WI38 (cell line): ENCODE data around the gene CNDP1.
"Not testable (repeated sequence)": the region's sequence is repeated elsewhere in the genome, so short reads cannot be mapped to it uniquely, and the experiment has no call there.

Source experiments
- H3K4me3 ChIP-seq: 2 replicates; pipeline ENCODE4 v1.5.1; 2011; ENCODE audit warnings: low read depth, mild to moderate bottlenecking, control low read depth, low read length
- TF ChIP-seq, protein P1 (sequence below): IDR thresholded peaks from 2 replicates; pipeline ENCODE4 v1.5.1; 2012; ENCODE audit warnings: low read depth, mild to moderate bottlenecking, control low read depth, low read length

The CNDP1 gene

DNA sequence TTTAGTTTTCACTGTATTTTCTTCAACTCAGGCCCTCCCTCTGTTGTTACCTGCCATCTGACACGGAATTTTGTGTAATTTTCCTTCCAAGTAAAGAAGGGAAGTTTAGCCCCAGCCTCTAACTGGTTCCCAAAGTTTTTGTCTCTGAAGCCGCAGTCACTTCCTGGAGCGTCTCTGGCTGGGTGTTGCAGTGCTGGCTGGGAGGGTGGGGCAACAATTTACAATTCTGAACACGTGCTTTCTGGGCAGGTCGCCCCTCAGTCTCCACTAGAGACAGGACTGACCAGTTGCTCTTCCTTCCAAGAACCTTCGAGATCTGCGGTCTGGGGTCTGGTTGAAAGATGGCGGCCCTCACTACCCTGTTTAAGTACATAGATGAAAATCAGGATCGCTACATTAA, 34.7 kb upstream of the CNDP1 start:
- TF ChIP-seq, protein P1, sequence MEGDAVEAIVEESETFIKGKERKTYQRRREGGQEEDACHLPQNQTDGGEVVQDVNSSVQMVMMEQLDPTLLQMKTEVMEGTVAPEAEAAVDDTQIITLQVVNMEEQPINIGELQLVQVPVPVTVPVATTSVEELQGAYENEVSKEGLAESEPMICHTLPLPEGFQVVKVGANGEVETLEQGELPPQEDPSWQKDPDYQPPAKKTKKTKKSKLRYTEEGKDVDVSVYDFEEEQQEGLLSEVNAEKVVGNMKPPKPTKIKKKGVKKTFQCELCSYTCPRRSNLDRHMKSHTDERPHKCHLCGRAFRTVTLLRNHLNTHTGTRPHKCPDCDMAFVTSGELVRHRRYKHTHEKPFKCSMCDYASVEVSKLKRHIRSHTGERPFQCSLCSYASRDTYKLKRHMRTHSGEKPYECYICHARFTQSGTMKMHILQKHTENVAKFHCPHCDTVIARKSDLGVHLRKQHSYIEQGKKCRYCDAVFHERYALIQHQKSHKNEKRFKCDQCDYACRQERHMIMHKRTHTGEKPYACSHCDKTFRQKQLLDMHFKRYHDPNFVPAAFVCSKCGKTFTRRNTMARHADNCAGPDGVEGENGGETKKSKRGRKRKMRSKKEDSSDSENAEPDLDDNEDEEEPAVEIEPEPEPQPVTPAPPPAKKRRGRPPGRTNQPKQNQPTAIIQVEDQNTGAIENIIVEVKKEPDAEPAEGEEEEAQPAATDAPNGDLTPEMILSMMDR = no peak
- H3K4me3 ChIP-seq = no peak overlapping the region

DNA sequence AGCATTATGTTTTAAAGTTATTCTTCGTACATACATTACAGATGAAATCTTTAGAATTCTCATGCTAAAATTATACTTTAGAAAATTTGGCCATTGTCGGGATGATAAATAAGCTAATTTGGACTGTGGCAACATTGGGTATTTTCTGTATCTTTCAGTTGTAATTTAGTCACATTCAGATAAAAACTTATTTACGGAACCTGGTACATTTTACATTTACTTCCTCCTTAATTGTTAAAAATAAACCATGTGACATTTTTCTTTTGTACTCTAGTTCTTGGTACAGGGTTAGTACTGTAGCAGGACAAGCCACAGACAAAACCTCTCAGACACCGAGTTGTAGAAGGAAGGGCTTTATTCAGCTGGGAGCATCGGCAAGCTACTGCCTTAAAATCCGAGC, 33.9 kb upstream of the CNDP1 start:
- TF ChIP-seq, protein P1 = no peak
- no peak overlapping the region for H3K4me3 ChIP-seq

DNA sequence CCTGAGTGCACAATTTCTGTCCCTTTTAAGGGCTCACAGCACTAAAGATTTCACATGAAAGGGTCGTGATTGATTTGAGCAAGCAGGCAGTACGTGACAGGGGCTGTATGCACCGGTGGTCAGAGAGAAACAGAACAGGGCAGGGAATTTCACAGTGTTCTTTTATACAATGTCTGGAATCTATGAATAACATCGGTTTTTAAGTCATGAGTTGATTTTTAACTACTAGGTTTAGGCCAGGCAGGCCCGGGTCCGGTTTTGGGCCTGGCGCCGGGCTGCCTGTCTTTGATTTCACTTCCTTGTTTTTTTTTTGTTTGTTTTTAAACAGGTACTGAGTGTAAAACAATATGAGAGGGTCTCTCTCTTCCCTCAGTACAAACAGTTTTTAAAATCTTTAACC, 33.5 kb upstream of the CNDP1 start:
- H3K4me3 ChIP-seq = not testable (repeated sequence)

DNA sequence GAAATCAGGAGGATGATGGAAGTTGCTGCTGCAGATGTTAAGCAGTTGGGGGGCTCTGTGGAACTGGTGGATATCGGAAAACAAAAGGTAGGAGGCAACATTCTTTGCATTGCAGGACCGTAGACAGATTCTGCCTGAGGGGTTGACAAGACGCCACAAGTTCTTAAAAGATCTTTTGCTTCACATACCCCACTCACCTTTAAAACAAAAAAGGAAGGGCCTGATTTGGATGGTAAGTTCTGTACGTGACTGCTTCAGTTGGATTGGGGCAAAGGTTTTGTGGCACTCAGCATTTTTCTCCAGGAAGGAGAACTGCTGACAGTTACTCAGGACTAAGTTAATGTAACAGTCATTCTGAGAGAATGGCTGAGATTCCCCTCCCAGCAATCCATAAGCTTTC, 32.9 kb upstream of the CNDP1 start:
- no peak overlapping the region for H3K4me3 ChIP-seq
- TF ChIP-seq, protein P1 = no peak

DNA sequence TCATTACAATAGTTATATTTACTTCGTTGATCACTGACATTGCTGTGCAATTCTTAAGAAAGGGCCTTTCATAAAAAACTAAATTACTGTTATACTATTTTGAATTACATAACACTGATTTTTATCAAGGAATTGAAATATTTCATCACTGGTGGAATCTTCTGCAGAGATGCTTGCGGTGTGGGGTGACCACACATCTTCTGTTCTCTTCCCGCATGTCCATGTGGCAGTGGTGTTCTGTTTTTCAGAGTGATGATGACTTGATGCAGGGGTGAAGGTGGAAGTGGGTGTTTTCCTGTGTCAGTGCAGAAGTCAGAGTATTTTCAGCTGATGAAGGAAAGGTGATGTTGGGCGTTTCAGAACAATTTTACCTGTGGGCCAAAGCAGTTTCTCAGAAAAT, 31.2 kb upstream of the CNDP1 start:
- no peak overlapping the region for H3K4me3 ChIP-seq
- TF ChIP-seq, protein P1 = no peak

DNA sequence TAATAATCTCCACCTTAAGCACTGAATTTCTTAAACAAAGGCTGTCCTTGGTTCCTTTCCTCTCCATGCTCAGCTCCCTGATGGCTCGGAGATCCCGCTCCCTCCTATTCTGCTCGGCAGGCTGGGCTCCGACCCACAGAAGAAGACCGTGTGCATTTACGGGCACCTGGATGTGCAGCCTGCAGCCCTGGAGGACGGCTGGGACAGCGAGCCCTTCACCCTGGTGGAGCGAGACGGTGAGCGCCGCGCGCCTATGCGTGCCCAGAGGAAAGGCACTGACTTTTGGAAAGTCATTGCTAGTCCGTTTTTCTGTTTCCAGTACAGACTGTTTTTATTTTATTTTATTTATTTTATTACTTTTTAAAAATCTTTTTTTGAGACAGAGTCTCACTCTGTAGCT, 28.5 kb upstream of the CNDP1 start:
- TF ChIP-seq, protein P1 = no peak
- H3K4me3 ChIP-seq = no peak overlapping the region

DNA sequence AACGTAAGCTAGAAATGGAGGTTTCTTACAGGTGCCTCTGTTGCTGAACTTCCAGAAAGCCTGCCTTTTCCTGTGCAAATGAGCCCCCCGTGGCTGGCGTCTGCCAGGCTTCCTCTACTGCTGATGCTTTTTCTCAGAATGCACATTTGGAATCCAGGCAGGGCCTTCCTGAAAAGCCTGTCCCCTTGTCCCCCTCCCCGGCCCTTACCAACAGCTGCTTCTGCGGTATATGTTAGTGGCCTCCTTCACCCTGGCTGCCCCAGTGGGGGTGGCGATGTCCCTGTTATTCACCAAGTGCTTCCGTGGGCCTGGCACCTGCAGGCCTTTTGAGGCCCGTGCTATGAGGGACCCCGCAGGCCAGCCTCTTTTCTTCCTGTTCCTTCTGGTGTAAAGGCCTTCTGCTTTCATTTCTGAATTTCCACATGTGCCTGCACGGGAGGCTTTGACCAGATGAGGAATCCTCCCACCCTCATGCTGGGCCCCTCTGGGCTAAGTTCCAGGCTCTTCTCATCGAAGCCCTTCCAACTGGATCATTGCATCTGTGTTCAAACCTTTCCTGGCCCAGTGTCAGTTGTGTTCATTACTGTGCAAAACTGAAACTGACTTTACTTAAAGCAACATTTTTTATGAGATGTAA, 27.7 kb upstream of the CNDP1 start:
- TF ChIP-seq, protein P1 = no peak
- H3K4me3 ChIP-seq = no peak overlapping the region

DNA sequence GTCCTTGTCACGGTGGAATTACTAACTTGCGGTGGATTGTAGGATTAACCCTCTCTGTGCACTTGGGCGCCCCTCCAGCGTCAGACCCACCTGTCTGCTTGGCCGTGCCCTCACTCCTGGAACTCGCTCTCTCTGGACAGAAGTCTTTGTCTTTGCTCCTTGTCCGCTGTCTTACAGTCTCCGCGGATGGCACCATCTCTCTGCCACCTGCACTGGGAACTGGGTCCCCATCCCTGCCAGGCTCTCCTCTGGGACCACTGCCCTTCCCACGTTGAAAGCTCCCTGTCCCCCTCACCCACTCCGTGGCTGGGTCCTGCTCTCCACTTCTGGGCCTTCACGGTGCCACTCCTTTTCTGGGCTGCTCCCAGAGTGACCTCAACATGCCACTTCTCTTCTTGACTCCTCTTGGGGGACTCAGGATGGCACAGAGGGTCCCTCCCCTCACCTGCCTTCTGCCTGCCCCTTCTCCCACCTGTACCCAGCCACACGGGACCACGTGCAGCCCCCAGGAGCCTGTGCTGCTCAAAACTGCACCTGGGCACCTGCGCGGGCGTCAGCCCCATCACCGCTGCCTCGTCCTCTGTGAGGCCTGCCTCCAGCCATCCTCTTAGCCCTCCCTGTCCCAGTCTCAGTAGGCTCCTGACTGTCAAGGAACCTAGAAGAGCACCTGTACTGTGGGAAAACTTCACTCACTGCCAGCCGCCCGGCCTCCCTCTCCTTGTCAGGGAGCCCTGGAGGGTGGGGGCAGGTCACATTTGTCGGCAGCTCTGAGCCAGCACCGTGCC, 27.0 kb upstream of the CNDP1 start:
- TF ChIP-seq, protein P1 = no peak
- H3K4me3 ChIP-seq = no peak overlapping the region
